ENCODE data around the gene CNPY4.
"Not testable (repeated sequence)": the region's sequence is repeated elsewhere in the genome, so short reads cannot be mapped to it uniquely, and the experiment has no call there.

CNPY4 gene

DNA sequence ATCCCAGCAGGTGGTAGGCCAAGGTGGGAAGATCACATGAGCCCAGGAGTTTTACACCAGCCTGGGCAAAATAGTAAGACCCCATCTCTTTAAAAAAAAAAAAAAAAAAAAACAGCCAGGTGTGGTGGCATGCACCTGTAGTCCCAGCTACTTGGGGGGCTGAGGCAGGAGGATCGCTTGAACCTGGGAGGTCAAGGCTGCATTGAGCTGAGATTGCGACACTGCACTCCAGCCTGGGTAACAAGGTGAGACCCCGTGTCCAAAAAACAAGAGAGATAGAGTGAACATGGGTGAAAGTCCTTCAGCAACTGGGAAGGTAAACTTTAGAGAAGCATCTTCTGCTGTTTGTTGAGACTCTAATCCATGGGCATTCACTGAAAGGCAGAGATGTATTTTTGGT, 23.0 kb downstream of the CNPY4 start:
- TF ChIP-seq, protein P1, sequence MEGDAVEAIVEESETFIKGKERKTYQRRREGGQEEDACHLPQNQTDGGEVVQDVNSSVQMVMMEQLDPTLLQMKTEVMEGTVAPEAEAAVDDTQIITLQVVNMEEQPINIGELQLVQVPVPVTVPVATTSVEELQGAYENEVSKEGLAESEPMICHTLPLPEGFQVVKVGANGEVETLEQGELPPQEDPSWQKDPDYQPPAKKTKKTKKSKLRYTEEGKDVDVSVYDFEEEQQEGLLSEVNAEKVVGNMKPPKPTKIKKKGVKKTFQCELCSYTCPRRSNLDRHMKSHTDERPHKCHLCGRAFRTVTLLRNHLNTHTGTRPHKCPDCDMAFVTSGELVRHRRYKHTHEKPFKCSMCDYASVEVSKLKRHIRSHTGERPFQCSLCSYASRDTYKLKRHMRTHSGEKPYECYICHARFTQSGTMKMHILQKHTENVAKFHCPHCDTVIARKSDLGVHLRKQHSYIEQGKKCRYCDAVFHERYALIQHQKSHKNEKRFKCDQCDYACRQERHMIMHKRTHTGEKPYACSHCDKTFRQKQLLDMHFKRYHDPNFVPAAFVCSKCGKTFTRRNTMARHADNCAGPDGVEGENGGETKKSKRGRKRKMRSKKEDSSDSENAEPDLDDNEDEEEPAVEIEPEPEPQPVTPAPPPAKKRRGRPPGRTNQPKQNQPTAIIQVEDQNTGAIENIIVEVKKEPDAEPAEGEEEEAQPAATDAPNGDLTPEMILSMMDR (IDR thresholded peaks at IDR 0.05; ENCODE audit: low read length): no peak
- TF ChIP-seq EZH2 (optimal IDR thresholded peaks at IDR 0.05; ENCODE audit: low read depth, low read length) (no peak), EZH2phosphoT487 (IDR thresholded peaks at IDR 0.05; ENCODE audit: low read length) (no peak)
- Histone ChIP-seq H3F3A (ENCODE audit: insufficient read depth, low read length) (no peaks in the 10 kb centered on the region), H3K4me2 (ENCODE audit: low read depth, low read length) (no peak overlapping the region), H3K9me3 (replicated peaks; ENCODE audit: insufficient read depth, low read length) (no peaks in the 10 kb centered on the region), H3K4me1 (ENCODE audit: low read length) (peaks cover 3% of the 10 kb centered on the region; the same call in 1 of the 2 replicates), H3K27me3 (replicated peaks; ENCODE audit: insufficient read depth, low read length) (no peaks in the 10 kb centered on the region), H3K27ac (ENCODE audit: low read length) (no peak overlapping the region), H2AFZ (ENCODE audit: low read length) (no peak overlapping the region), H4K20me1 (ENCODE audit: insufficient read depth, low read length) (no peaks in the 10 kb centered on the region), H3K9me2 (replicated peaks; ENCODE audit: insufficient read depth, low read length) (no peaks in the 10 kb centered on the region), H3K9ac (ENCODE audit: low read length) (no peak overlapping the region), H3K4me3 (ENCODE audit: low read length) (no peak overlapping the region), H3K79me2 (ENCODE audit: low read length) (no peaks in the 10 kb centered on the region), H3K36me3 (replicated peaks; ENCODE audit: insufficient read depth, low read length) (no peaks in the 10 kb centered on the region)
- DNase-seq: no peak

DNA sequence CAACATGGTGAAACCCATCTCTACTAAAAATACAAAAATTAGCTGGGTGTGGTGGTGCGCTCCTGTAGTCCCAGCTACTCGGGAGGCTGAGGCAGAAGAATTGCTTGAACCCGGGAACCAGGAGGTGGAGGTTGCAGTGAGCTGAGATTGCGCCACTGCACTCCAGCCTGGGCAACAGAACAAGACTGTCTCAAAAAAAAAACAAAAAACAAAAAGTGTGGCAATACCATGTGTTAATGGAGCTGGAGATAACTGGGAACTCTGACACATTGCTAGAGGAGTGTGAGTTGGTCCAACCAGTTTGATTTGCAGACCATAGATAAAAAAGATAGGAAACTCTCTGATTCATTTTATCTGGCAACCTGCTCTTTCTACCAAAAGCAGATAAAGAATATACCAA, 26.9 kb downstream of the CNPY4 start:
- not testable (repeated sequence) for H3K4me3 ChIP-seq (ENCODE audit: low read length)

DNA sequence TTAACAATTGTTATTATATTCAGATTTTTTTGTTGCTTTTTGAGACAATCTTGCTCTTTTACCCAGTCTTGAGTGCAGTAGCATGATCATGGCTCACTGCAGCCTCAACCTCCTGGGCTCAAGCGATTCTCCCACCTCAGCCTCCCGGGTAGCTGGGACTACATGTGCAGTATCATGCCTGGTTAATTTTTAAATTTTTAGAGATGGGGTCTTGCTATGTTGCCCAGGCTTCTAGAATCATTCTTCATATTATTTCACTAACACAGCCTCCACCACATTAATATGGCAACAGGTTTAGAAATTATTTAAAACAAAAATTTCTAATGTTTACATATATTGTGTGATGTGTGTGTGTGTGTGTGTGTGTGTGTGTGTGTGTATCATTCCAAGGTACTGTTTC, 27.8 kb downstream of the CNPY4 start:
- Histone ChIP-seq H3K9me2 (replicated peaks; ENCODE audit: insufficient read depth, low read length) (no peaks in the 10 kb centered on the region), H4K20me1 (ENCODE audit: insufficient read depth, low read length) (no peaks in the 10 kb centered on the region), H3K79me2 (ENCODE audit: low read length) (peaks cover 18% of the 10 kb centered on the region), H3K4me1 (ENCODE audit: low read length) (peaks cover 10% of the 10 kb centered on the region), H3K36me3 (replicated peaks; ENCODE audit: insufficient read depth, low read length) (no peaks in the 10 kb centered on the region), H3K4me3 (ENCODE audit: low read length) (no peak overlapping the region), H3K27ac (ENCODE audit: low read length) (no peak overlapping the region), H2AFZ (ENCODE audit: low read length) (no peak overlapping the region), H3K9ac (ENCODE audit: low read length) (no peak overlapping the region), H3K27me3 (replicated peaks; ENCODE audit: insufficient read depth, low read length) (no peaks in the 10 kb centered on the region), H3K4me2 (ENCODE audit: low read depth, low read length) (no peak overlapping the region), H3K9me3 (replicated peaks; ENCODE audit: insufficient read depth, low read length) (no peaks in the 10 kb centered on the region), H3F3A (ENCODE audit: insufficient read depth, low read length) (peaks cover 14% of the 10 kb centered on the region; the same call in 1 of the 2 replicates)
- DNase-seq: no peak
- TF ChIP-seq EZH2 (optimal IDR thresholded peaks at IDR 0.05; ENCODE audit: low read depth, low read length) (no peak), EZH2phosphoT487 (IDR thresholded peaks at IDR 0.05; ENCODE audit: low read length) (no peak)
- TF ChIP-seq, protein P1 (IDR thresholded peaks at IDR 0.05; ENCODE audit: low read length): no peak

More for the DNA sequence above, 26.9 kb downstream of the CNPY4 start:
- H2AFZ ChIP-seq (ENCODE audit: low read length); H4K20me1 ChIP-seq (ENCODE audit: insufficient read depth, low read length); H3K9ac ChIP-seq (ENCODE audit: low read length); H3K36me3 ChIP-seq (replicated peaks; ENCODE audit: insufficient read depth, low read length); H3K27ac ChIP-seq (ENCODE audit: low read length); H3K4me2 ChIP-seq (ENCODE audit: low read depth, low read length); H3K9me2 ChIP-seq (replicated peaks; ENCODE audit: insufficient read depth, low read length); DNase-seq; H3K9me3 ChIP-seq (replicated peaks; ENCODE audit: insufficient read depth, low read length); H3K27me3 ChIP-seq (replicated peaks; ENCODE audit: insufficient read depth, low read length): not testable (repeated sequence)
- Histone ChIP-seq H3K79me2 (ENCODE audit: low read length) (peaks cover 18% of the 10 kb centered on the region), H3K4me1 (ENCODE audit: low read length) (peaks cover 13% of the 10 kb centered on the region), H3F3A (ENCODE audit: insufficient read depth, low read length) (peaks cover 14% of the 10 kb centered on the region; the same call in 1 of the 2 replicates)

DNA sequence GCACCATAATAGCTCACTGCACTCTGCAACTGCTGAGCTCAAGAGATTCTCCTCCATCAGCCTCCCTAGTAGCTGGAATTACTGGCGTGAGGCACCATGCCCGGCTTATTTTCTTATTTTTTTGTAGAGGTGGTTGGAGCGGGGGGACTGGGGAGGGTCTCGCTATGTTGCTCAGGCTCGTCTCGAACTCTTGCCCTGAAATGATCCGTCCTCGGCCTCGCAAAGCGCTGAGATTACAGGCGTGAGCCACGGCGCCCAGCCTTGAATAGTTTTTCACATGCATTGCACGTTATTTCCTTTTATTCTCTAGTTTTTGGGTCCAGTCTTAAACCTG, 28.8 kb downstream of the CNPY4 start:
- H3K4me3 ChIP-seq (ENCODE audit: low read length): peak overlapping the region; percentile 54

More for the DNA sequence above, 28.8 kb downstream of the CNPY4 start:
- peak overlapping the region; percentile 81 for H2AFZ ChIP-seq (ENCODE audit: low read length)
- peaks cover 18% of the 10 kb centered on the region for H3K79me2 ChIP-seq (ENCODE audit: low read length)
- H3K9me2 ChIP-seq (replicated peaks; ENCODE audit: insufficient read depth, low read length): no peaks in the 10 kb centered on the region
- no peaks in the 10 kb centered on the region for H3K27me3 ChIP-seq (replicated peaks; ENCODE audit: insufficient read depth, low read length)
- no peak for DNase-seq
- TF ChIP-seq EZH2phosphoT487 (IDR thresholded peaks at IDR 0.05; ENCODE audit: low read length) (no peak), EZH2 (optimal IDR thresholded peaks at IDR 0.05; ENCODE audit: low read depth, low read length) (no peak)
- TF ChIP-seq, protein P1 (IDR thresholded peaks at IDR 0.05; ENCODE audit: low read length): no peak
- H3K4me1 ChIP-seq (ENCODE audit: low read length): peaks cover 10% of the 10 kb centered on the region
- H3K4me2 ChIP-seq (ENCODE audit: low read depth, low read length): peak overlapping the region; percentile 73
- H3K36me3 ChIP-seq (replicated peaks; ENCODE audit: insufficient read depth, low read length): no peaks in the 10 kb centered on the region
- peak overlapping the region; percentile 6; the same call in 1 of the 2 replicates for H3K27ac ChIP-seq (ENCODE audit: low read length)
- H3K9ac ChIP-seq (ENCODE audit: low read length): peak overlapping the region; percentile 30; the same call in 1 of the 2 replicates
- no peaks in the 10 kb centered on the region for H4K20me1 ChIP-seq (ENCODE audit: insufficient read depth, low read length)
- H3K9me3 ChIP-seq (replicated peaks; ENCODE audit: insufficient read depth, low read length): no peaks in the 10 kb centered on the region
- peaks cover 17% of the 10 kb centered on the region; the same call in 1 of the 2 replicates for H3F3A ChIP-seq (ENCODE audit: insufficient read depth, low read length)
